ENCODE results near the gene TRMT1.
"Not testable (repeated sequence)": the region's sequence is repeated elsewhere in the genome, so short reads cannot be mapped to it uniquely, and the experiment has no call there.

TRMT1 gene

GRCh38 chr19:13150187-13150930, 33.8 kb upstream of the TRMT1 start, which contains the start of the genes IER2 and STX10:
TSS of gene IER2 (plus strand) at chr19:13150411. CDS start at chr19:13153187, 2,776 bp downstream.
TSS of gene STX10 (minus strand) at chr19:13150375. CDS start at chr19:13150173, 202 bp downstream.
- DNase-seq, result peak; percentile 92 to 95

- DNase-seq, result no peak
Observed at GRCh38 chr19:13149628-13150186, 33.2 kb upstream of the TRMT1 start.

- not testable (repeated sequence) for DNase-seq
Observed at GRCh38 chr19:13149173-13149627, 32.7 kb upstream of the TRMT1 start.

- DNase-seq, result no peak
Observed at GRCh38 chr19:13146763-13147563, 30.4 kb upstream of the TRMT1 start.

- DNase-seq, result no peak
Observed at GRCh38 chr19:13139633-13140311, 23.2 kb upstream of the TRMT1 start.

- DNase-seq, result no peak
Observed at GRCh38 chr19:13138916-13139198, 22.3 kb upstream of the TRMT1 start.

GRCh38 chr19:13138171-13138915, 21.8 kb upstream of the TRMT1 start:
- no peak for DNase-seq

GRCh38 chr19:13137290-13137794, 20.8 kb upstream of the TRMT1 start:
- DNase-seq, result no peak

GRCh38 chr19:13135068-13136062, 18.8 kb upstream of the TRMT1 start:
- no peak for DNase-seq

- DNase-seq, result no peak
Observed at GRCh38 chr19:13134626-13135025, 18.1 kb upstream of the TRMT1 start.

- no peak for DNase-seq
Observed at GRCh38 chr19:13133241-13133870, 16.8 kb upstream of the TRMT1 start.

GRCh38 chr19:13132471-13133180, 16.1 kb upstream of the TRMT1 start:
- no peak for DNase-seq

- DNase-seq, result no peak
Observed at GRCh38 chr19:13130886-13131490, 14.4 kb upstream of the TRMT1 start.

- no peak for DNase-seq
Observed at GRCh38 chr19:13129384-13129783, 12.8 kb upstream of the TRMT1 start.

- no peak for DNase-seq
Observed at GRCh38 chr19:13128583-13128982, 12.0 kb upstream of the TRMT1 start.

GRCh38 chr19:13127811-13128575, 11.5 kb upstream of the TRMT1 start:
- DNase-seq, result no peak

- DNase-seq, result no peak
Observed at GRCh38 chr19:13127051-13127450, 10.5 kb upstream of the TRMT1 start.

Measured in hippocampal formation (tissue), 2 donors.